Ramos (cell line): ENCODE measurements around the gene OSBPL3.

Experiments used
- in situ Hi-C: fragments of 300-500 bp; cut with MboI; formaldehyde crosslinking; loops from one replicate; pipeline ENCODE4 v1.14.3; 2022; ENCODE audit warnings: low sequenced_read_pairs; ENCODE audit not compliant: unreplicated experiment

The OSBPL3 gene

DNA sequence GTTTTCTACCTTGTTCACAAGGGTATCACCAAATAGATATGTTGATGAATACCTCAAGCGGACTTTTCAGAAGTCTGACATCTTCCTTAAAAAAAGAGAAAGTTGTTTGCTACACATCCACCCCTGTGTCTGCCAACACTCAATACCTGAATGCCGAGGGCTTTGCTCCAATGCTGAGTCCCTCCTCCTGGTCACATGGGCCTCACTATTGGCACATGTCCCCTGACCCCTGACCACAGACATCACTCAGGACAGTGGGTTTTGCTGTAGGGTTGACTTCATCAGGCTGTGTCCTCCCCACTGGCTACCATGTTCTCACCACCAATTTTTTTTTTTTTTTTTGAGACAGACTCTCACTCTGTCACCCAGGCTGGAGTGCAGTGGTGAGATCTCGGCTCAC, 76.4 kb downstream of the OSBPL3 start:
- in situ Hi-C loops, result no loop called here

- in situ Hi-C loops, result no loop called here
Measured at GRCh38 chr7:24902931-24903330, 77.0 kb downstream of the OSBPL3 start.

DNA sequence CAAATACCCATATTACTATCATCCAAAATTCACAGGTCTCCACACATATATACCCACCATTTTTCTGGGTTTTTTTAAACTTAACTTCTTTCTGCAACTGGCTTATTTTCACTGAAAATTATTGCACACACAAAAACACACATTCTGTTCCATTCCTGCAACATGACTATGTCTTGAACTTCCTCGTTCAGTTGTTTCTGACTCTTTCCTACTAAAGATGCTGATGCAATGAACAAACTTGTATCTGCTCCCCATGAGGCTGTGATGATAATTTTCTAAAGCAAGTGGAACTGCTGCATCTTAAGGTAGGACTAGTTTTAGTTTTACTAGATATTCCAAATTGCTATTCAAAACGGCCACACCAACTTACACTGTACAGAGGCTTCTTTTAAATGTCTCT, 77.7 kb downstream of the OSBPL3 start:
- in situ Hi-C loops, result no loop called here

- in situ Hi-C loops, result no loop called here
Measured at GRCh38 chr7:24899905-24900304, 80.1 kb downstream of the OSBPL3 start.

DNA sequence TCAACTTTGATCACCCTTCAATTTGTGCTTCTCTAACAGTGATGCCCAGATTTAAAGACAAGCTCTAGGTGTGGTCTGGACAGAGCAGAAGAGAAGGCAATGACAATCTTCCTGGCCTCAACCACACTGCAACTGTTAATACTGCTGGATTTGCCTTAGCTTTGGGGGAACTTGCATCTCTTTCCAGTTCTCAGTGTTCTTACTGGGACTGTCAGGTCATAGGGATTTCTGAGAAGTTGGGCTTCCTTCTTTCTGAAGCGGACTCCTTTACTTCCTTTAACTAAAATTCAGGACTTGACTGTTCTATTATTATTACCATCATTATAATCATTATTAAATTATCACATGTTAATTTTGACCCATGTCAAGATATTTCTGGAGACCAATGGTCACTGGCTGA, 80.8 kb downstream of the OSBPL3 start:
- in situ Hi-C loops, result no loop called here

DNA sequence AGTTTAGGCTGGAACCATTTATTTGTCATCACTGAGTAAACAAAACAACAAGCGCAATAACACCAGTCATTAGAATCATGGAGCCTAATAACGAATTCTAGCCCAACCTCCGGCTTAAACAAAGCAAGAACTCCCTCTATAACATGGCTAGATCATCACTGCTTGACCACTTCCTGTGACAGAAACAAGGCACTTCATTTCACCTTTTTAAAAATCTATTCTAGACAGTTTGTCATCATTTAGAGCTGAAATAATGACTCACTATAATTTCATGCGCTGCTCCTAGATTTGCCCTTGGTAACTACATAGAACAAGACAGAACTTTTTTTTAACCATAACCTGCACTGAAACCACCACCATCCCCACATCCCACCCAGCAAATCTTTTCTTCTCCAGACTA, 81.3 kb downstream of the OSBPL3 start:
- in situ Hi-C loops, result no loop called here

DNA sequence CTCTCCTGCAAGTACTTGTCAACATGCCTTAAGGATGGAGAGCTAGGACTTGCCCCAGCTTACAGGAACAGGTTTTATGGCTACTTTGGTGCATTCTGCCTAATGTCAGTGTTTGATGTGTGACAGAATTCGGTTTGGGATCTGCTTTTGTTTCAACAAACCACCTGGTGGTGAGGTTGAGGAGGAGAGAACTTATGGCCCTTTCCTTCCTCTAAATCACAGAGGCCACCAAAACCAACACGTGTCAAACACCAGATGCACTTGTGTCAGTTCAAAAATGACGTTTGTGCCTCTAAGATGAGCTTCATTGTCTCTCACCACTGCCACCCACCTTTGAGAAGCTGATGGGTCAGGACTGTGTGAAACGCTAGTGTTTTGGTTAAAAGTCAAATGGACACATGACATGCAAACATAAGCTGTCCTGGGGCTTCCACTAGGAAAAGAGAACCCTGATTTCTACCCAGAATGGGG, 83.9 kb downstream of the OSBPL3 start:
- in situ Hi-C loops, result no loop called here

GRCh38 chr7:24894429-24895221, 85.4 kb downstream of the OSBPL3 start:
- in situ Hi-C loops, result no loop called here

GRCh38 chr7:24891311-24891735, 88.7 kb downstream of the OSBPL3 start:
- in situ Hi-C loops, result no loop called here

GRCh38 chr7:24889611-24890010, 90.4 kb downstream of the OSBPL3 start:
- in situ Hi-C loops, result no loop called here

GRCh38 chr7:24888653-24889052, 91.3 kb downstream of the OSBPL3 start:
- in situ Hi-C loops, result no loop called here

DNA sequence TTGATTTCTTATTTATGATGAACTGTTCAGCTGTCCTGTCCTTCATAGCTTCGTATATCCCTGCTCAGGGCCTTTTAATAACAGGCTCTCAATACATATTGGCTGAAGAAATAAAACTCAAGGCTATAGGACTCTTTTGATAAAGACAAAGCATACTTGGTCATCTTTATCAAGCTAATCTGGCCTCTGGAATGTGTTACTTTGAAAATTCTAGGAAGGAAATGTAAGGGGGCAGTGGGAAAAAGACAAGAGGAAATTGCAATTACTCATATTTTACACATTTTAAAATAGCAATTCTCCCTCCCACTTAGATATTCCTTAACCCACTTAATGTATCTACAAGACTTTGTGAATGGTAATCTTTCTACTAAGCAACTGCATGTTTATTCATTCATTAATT, 94.3 kb downstream of the OSBPL3 start:
- in situ Hi-C loops, result no loop called here

DNA sequence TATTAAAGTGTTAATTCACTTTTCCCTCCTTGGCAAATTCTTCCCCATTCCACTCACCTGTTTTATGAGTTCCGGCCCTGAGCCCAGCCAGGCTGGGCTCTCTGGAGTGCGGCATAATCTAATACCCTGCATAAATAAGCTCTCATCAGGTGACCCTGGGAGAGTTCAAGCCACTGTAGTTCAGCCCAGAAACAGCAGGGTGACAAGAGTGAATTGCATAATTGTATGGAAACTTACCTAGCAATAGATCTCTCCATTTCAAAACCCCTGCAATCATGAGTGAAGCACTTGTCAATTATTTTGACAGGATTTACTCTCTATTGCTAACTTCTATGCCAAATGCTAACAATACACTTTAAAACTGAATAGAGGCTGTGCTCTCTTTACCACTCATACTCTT, 94.7 kb downstream of the OSBPL3 start:
- in situ Hi-C loops, result no loop called here

- in situ Hi-C loops, result no loop called here
Measured at GRCh38 chr7:24884401-24884800, 95.6 kb downstream of the OSBPL3 start.

GRCh38 chr7:24883622-24884013, 96.4 kb downstream of the OSBPL3 start:
- in situ Hi-C loops, result no loop called here

GRCh38 chr7:24882989-24883621, 96.9 kb downstream of the OSBPL3 start:
- in situ Hi-C loops, result no loop called here

DNA sequence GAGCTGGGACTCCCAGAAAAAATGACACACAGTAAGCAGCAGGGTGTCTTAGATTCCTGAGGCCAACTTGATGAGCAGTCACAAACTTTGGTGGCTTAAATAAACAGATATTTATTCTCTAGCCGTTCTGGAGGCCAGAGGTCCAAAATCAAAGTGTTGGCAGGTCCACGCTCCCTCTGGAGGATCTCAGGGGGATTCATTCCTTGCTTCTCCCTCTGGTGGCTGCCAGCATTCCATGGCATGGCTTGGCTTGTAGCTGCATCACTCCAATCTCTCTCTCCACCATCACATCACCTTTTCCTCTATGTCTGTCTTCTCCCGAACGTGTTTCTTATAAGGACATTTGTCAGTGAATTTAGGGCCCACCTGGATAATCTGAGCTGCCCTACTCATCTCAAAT, 98.4 kb downstream of the OSBPL3 start:
- in situ Hi-C loops, result no loop called here

- in situ Hi-C loops, result no loop called here
Measured at GRCh38 chr7:24880886-24881285, 99.1 kb downstream of the OSBPL3 start.

- in situ Hi-C loops, result no loop called here
Measured at GRCh38 chr7:24879291-24879690, 100.7 kb downstream of the OSBPL3 start.

GRCh38 chr7:24877790-24878311, 102.1 kb downstream of the OSBPL3 start:
- in situ Hi-C loops, result no loop called here

- in situ Hi-C loops, result no loop called here
Measured at GRCh38 chr7:24874791-24875190, 105.2 kb downstream of the OSBPL3 start.

DNA sequence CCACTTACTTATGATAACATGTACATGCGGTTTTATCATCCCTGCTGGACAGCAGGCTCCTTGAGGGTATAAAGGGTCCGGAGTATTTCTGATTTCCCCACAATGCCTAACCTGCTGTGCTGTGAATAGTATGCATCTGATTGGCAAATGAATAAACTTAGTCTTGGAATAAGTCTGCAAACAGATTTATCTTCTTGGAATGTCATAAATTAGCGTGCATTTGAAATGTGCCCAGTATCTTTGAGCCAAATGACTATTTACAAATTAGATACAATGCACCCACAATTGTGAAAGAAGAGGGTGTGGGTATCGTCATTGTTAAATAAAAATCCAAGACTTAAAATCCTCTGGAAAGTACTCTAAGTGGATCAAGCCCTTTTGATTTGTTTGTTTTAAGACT, 106.0 kb downstream of the OSBPL3 start:
- in situ Hi-C loops, result no loop called here
